ENCODE data around the gene RUNDC3A.
A peak's percentile ranks its signal among the peaks of the same experiment; 100 is the strongest.
"Not testable (repeated sequence)": the region's sequence is repeated elsewhere in the genome, so short reads cannot be mapped to it uniquely, and the experiment has no call there.

The RUNDC3A gene

DNA sequence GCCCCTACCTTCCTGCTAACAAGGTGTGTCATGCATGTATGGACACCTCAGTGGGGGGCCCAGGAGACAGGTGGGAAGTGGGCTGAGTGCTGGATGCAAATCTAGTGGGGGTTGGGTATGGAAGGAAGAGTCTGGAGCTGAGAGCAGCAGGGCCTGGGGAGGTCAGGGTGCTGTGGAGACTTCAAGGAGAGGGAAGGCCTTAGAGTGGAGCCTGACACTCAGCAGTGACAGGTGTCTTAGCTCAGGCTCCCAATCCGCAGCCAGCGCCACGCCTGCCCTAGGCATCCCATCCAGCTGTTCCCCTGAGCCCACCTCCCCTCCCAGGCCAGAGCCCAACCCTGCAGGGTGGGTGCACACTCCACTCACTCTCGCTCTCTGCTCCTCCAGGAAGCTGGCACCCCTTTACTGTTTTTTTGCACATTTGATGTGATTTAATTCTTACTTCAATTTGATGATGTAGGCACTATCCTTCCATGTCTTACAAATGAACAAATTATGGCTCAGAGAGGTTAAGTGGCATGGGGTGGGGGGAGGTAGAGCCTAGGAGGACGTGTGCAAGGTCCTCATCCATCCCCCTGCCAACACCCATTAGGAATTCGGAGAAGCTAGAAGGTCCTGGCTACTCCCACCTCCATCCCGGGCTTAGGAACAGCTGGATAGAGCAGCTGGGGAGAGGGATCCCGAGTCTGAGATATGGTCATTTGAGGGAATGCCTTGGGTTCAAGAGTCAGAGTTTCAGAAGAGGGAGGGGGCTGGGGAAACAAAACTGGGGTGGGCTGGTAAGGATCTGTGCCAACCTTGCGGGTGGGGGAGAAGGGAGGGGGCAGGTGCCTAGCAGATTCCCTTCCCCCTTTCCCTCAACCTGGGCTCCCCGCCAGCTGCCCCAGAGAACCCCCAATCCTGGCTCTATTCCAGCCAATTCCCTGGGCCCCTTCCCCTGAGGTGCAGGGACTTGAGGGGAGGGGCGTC lies 53.2 kb downstream of the RUNDC3A start:
- no peak for DNase-seq

DNA sequence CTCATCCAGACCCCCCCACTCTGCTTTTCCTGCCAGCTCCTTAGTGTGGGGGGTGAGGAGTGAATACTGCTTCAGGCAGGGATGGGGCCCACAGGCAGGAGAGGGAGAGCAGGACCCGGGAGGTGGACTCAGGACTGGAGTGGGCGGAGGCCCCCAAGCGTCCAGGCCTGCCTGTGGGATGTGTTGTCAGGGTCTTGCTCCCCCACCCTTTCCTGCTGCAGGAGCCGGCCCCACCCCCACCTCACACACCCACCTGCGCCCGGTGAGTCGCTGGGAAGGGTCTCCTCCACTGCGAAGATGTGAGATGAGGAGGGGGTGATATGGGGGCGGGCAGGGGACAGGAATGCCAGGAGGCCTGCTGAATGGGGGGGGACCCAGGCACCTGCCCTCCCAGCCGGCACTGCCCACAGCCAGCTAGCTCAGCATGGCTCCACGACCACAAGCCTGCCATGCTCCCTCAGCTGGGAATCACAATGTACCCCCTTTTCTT lies 54.1 kb downstream of the RUNDC3A start:
- DNase-seq, result no peak

DNA sequence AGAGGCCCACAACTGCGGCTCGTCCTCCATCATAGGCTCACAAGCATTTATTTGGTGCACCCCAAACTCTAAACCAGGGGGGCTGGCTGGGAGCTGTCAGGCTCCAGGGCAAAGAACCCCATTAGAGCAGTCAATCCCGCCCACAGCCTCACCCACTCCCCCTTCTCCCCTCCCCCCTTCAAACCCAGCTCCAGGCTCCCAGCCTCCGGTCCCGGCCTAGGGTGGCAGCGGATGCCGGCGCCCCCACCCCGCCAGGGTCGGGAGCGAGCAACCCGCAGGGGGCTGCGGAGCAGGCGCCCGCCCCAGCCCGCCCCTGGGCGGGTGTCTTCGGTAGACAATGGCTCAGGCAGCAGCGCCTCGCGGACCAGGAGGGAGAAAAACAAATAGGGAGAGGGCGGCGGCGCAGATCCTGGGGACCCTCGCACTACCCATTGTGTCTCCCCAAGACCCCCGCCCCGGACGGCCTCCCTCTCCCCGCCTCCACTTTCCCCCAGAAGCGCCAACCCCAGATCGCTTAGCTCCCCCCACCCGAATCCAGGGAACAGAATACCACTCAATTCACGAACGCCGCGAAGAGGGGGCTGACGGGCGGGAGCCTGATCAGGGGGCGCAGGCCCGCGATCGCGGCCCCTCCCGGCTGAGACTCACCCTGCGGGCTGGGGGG lies 54.7 kb downstream of the RUNDC3A start:
- DNase-seq, result no peak

DNA sequence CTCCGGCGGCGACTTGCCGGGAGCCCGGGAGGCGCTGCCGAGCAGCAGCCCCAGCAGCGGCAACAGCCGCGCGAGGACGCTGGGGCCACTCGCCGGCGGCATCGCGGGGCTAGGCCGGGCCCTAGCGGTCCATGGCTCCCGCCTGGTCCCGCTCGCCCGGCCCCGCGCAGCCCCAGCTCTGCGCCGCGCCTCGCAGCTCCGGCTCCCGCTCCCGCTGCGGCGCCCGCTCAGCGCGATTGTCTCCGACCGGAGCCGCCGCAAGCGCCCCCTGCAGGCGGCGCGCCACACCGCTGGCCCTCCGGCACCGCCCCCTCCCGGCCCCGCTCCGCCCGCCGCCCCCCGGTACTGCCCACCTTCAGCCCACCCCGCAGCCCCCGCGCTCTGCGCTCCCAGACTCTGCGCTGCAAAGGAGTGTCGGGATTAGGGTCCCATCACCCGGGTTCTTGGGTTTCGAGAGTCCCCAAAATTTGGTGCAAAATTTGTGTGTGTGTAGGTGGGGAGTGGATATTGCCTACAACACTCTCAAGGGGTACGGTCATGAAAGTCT lies 55.3 kb downstream of the RUNDC3A start, which contains the start of gene FAM171A2:
Gene FAM171A2, minus strand, starts transcription at position 241 of the 547 bp plus-strand sequence. Its CDS starts 139 bp downstream, at position 102.
- DNase-seq, result peak; percentile 80

- not testable (repeated sequence) for DNase-seq
These were observed 56.6 kb downstream of the RUNDC3A start for GRCh38 chr17:44365051-44365450.

DNA sequence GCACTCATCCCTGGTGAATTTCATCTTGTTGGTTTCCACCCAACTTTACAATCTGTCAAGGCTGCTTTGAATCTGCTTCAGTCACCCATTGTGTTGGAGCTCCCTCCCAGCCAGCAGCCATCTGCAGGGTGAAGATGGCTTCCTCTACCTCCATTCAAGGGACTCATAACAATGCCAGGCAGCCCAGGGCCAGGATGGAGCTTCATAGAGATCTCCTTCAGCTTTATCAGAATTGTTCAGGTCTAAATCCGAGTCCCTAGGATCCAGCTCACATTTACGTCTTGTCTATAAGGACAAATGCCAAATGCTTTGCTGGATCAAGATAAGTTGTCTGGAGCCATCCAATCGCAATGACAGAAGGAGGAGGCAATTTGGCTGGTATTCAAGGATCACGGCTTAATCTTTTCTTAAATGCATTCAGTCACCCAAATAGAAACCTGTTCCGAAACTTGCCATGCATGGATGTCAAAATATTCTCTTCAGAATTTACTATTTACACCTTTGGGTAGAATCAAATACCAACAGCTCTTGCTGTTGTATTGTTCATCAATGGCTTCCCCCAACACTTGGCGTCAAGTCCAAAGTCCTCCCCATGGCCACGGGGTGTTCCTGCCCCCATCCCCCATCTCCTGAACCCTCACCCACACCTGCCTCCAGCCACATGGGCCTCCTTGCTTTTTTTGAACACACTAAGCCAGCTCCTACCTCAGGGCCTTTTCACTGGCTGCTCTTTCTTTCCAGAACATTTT lies 59.0 kb downstream of the RUNDC3A start:
- DNase-seq, result no peak

Data from activated T-cell treated with anti-CD3 and anti-CD28 coated beads, Interleukin-2, amount 50 U/mL, for 1 hour (primary cell).